HG03457 (cell line): Measurements from ENCODE around the gene HS3ST1.
A peak's percentile ranks its signal among the peaks of the same experiment; 100 is the strongest.
"Not testable (repeated sequence)": the region's sequence is repeated elsewhere in the genome, so short reads cannot be mapped to it uniquely, and the experiment has no call there.

Experiments used
- ATAC-seq: cut with Tn5 transposase; IDR thresholded peaks from one replicate; pipeline ENCODE4 v1.9.1; 2021; ENCODE audit warnings: moderate number of reproducible peaks; ENCODE audit not compliant: unreplicated experiment

HS3ST1 gene

GRCh38 chr4:11404431-11404830 is 24.3 kb downstream of the HS3ST1 start:
- no peak for ATAC-seq

GRCh38 chr4:11402192-11402591 is 26.5 kb downstream of the HS3ST1 start:
- ATAC-seq: no peak

GRCh38 chr4:11399461-11399971 is 29.2 kb downstream of the HS3ST1 start:
- no peak for ATAC-seq

DNA sequence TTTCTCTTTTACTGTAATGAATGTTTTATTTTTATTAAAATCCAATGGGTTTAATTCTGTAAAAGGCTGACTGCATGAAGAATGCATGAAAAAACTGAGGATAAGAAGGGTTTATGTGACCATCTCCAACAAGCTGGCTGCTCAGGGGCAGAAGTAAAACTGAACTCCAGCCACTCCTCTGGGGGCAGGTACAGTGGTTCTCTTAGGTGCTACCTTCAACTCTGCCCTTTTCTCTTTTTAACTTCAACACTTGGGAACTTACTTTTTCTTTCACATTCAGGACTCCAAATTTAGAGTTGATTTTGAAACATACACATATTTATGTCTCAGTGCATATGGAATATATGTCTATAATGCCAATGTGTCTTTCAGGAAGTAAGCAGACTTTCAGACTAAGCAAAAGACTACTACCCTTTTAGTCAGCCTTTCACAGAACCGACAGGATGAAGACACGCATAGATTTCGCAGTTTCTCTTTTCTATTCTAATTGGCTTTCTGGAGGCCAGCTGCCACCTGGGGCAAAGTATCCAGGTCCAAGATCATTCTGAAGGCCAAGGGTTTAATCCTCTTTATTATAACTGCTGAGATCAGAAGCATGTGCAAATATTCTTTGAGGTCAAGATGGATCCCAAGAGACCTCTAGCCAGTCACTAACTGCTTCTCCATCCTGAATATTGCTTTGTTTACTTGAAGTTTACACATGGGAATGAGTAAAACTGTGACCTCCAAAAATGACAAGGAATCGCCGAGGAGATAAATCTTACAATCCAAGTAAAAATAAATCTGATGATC is 30.7 kb downstream of the HS3ST1 start:
- peak; percentile 63 for ATAC-seq

GRCh38 chr4:11397146-11397545 is 31.5 kb downstream of the HS3ST1 start:
- no peak for ATAC-seq

- no peak for ATAC-seq
Observed at GRCh38 chr4:11393551-11393950, 35.1 kb downstream of the HS3ST1 start.

DNA sequence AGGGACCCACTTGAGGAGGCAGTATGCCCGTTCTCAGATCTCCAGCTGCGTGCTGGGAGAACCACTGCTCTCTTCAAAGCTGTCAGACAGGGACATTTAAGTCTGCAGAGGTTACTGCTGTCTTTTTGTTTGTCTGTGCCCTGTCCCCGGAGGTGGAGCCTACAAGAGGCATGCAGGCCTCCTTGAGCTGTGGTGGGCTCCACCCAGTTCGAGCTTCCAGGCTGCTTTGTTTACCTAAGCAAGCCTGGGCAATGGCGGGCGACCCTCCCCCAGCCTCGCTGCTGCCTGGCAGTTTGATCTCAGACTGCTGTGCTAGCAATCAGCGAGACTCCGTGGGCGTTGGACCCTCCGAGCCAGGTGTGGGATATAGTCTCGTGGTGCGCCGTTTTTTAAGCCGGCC is 44.6 kb downstream of the HS3ST1 start:
- not testable (repeated sequence) for ATAC-seq

- no peak for ATAC-seq
Observed at GRCh38 chr4:11376571-11376970, 52.1 kb downstream of the HS3ST1 start.

GRCh38 chr4:11376146-11376545 is 52.5 kb downstream of the HS3ST1 start:
- ATAC-seq: no peak

GRCh38 chr4:11368701-11369115 is 60.0 kb downstream of the HS3ST1 start:
- ATAC-seq: no peak

- no peak for ATAC-seq
Observed at GRCh38 chr4:11367371-11367770, 61.3 kb downstream of the HS3ST1 start.

DNA sequence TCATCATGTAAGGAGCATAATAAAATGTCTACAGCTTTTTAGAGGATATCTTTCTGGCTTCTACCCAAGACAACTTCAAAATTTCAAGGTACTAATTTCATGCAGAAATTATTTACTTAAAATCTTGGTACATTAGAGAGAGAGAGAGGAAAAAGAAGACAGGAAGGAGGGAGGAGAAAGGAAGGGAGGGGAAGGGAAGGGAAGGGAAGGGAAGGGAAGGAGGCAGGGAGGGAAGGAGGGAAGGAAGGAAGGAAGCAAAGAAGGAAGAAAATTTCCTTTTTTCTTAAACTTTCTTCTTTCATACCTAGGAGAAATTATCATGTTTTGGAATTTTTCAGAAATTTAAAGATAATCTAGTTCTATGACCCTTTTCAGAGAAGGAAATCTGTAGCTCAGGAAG is 61.8 kb downstream of the HS3ST1 start:
- ATAC-seq: no peak

DNA sequence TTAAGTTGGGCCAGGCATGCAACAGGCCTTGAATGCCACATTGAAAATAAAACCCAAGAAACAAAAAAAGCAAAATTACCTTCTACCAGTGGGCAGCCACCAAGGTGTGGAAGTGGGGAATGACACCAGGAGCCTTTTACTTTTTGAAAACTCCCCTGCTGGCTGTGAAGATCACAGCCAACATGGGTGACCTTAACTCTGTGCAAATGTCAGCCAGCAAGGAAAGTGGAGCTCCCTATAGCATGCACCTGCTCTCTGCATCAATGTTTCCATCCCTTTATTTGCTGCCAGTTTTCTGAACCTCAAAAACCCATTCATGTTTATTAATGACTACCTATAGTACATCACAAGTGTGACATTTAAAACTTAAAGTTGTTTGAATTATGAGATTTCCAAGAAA is 63.7 kb downstream of the HS3ST1 start:
- no peak for ATAC-seq

GRCh38 chr4:11359591-11359990 is 69.1 kb downstream of the HS3ST1 start:
- no peak for ATAC-seq

GRCh38 chr4:11355226-11355625 is 73.5 kb downstream of the HS3ST1 start:
- no peak for ATAC-seq

DNA sequence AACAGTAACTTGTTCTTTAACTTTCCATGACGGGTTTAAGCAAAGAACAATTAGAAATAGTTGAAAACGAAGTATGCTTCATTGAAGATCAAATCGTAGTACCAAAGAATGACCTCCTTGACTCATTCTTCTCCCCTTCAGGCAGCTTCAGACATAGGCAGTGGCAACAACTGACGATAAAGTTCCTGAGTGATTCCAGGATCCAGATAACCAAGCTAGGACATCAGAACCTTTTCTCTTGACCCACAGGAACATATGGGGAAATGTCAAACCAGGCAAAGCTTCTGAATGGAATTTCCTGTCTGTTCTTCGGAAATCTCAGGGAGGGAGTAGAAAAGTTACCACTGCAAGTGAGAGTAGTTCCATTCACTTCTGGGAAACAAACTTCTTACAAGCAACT is 74.2 kb downstream of the HS3ST1 start:
- no peak for ATAC-seq

DNA sequence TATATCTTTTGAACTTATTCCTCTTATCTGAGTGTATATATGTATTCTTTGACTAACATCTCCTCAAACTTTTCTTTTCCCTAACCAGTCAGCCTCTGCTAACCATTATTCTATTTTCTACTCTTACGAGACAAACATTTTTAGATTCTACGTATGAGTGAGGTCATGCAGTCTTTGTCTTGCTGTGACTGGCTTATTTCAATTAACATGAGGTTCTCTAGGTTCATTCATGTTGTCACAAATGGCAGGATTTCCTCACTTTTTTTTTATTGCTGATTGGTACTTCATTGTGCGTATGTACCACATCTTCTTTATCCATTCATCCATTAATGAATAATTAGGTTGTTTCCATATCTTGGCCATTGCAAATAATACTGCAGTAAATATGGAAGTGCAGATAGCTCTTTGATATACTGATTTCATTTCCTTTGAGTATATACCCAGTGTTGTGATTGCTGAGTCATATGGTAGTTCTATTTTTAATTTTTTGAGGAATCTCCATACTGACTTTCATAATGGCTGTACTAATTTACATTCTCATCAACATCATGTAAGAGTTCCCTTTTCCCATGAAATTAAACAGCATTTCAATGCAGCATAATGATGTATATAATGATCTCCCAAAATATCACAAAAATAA is 80.1 kb downstream of the HS3ST1 start:
- no peak for ATAC-seq

- no peak for ATAC-seq
Observed at GRCh38 chr4:11344916-11345315, 83.8 kb downstream of the HS3ST1 start.

- no peak for ATAC-seq
Observed at GRCh38 chr4:11343536-11343935, 85.2 kb downstream of the HS3ST1 start.
